CD4-positive, alpha-beta T cell treated with Interleukin-12 subunit alpha and Interleukin-12 subunit beta, for 1 hour (primary cell): ENCODE data around the gene CDH1.

Experiments
- DNase-seq: peaks from one replicate; pipeline ENCODE4 v3.0.0-alpha.2; 2020

CDH1 gene

DNA sequence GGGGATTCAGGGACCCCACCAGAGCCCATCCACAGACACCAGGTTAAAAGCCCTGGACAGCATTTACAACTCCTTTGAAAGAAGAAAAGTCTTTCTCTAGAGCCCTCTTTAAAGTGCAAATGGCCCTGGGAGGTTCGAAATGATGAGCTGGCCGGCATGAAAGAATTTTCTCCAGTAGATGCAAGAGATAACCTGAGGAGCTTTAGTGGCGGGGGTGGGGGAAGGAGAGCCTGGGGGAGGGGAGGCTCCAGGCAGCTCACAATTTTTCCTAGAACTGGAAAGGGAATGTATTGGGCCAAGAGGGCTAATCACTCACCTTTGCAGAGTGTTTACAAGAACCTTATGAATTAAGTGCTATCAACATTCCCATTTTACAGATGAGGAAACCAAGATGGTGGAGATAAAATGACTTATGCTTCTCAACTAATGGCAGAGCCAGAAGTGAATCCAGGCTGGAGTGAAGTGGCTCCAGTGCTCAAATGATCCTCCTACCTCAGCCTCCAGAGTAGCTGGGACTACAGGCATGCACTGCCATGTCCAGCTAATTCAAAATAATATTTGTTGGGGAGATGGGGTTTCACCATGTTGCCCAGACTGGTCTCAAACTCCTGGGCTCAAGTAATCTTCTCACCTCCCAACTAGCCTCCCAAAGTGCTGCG lies 4.2 kb upstream of the CDH1 start:
- no peak for DNase-seq

DNA sequence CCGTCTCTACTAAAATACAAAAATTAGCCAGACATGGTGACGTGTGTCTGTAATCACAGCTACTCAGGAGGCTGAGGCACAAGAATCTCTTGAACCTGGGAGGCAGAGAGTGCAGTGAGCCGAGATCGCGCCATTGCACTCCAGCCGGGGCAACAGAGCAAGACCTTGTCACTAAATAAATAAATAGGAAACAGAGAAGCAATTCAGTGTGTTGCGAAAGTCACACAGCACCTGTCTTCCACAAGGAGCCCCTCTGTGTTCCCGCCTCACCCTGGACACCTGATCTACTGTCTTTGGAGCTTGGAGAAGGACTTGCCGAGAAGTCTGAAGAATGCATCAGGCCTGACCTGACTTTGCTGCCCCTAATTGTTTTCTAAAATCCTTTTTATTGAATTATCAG lies 3.5 kb upstream of the CDH1 start:
- no peak for DNase-seq

DNA sequence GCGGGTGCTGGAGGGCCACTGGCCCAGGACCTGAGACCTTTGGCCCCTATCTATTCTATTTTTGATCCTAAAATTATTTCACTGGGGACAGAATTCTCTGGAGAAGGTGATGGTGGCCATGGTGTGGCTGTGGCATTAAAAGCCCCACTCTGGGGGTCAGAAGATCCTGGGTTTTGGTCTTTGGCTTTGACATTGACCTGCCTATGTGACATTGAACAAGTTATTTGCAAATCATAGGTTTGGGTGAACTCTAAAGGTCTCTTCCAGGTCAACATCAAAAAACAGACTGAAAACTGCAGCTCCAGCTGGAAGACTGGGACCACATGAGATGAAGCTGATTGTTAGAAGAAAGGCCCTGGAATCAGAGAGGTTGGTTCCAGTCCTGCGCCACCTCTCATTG lies 2.3 kb upstream of the CDH1 start:
- no peak for DNase-seq

DNA sequence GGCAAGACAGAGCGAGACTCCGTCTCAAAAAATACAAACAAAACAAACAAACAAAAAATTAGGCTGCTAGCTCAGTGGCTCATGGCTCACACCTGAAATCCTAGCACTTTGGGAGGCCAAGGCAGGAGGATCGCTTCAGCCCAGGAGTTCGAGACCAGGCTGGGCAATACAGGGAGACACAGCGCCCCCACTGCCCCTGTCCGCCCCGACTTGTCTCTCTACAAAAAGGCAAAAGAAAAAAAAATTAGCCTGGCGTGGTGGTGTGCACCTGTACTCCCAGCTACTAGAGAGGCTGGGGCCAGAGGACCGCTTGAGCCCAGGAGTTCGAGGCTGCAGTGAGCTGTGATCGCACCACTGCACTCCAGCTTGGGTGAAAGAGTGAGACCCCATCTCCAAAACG lies 531 bp upstream of the CDH1 start:
- DNase-seq: no peak

DNA sequence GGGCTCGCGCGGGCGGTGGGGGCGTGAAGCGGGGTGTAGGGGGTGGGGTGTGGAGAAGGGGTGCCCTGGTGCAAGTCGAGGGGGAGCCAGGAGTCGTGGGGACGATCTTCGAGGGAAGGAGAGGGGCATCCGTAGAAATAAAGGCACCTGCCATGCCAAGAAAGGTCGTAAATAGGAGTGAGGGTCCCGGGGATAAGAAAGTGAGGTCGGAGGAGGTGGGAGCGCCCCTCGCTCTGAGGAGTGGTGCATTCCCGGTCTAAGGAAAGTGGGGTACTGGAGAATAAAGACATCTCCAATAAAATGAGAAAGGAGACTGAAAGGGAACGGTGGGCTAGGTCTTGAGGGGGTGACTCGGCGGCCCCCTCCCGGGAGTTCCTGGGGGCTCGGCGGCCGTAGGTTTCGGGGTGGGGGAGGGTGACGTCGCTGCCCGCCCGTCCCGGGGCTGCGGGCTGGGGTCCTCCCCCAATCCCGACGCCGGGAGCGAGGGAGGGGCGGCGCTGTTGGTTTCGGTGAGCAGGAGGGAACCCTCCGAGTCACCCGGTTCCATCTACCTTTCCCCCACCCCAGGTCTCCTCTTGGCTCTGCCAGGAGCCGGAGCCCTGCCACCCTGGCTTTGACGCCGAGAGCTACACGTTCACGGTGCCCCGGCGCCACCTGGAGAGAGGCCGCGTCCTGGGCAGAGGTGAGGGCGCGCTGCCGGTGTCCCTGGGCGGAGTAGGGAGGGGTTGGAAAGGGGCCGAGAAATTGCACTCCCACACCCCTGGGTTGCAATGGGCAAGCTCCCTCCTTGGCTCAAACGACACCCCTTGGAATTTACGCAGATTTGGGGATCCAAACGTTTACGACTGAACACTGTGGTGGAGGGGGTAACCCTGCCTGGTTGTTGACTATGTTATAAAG lies 888 bp downstream of the CDH1 start:
- DNase-seq: no peak

DNA sequence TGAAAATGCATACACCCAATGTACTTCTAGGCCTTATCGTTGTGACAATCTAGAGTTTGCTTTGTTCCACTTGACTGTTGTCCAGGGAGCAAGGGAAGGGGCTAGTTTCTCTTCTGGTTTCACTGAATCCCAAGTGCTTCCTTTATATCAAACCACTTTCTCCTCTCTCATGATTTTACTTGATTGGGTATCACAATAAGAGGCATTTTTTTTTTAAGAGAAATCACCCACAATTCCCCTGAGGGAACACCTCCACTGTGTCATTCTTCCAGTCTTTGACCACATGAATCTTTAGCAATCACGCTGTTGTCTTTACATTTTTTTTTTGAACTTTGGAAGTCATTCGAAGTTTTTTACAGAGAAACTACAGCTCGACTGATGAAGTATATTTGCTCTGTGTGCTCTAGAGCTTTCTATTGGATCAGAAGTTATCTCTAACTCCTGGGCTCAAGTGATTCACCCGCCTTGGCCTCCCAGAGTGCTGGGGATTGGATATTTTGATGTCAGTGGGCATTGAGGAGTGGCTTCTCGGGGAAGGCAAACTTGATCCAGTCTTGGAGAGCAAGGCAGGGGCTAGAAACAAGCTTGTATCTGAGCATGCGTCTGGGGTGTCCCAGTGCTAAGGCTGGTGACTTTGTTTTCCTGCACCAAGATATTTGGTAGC lies 3.0 kb downstream of the CDH1 start:
- DNase-seq: no peak

DNA sequence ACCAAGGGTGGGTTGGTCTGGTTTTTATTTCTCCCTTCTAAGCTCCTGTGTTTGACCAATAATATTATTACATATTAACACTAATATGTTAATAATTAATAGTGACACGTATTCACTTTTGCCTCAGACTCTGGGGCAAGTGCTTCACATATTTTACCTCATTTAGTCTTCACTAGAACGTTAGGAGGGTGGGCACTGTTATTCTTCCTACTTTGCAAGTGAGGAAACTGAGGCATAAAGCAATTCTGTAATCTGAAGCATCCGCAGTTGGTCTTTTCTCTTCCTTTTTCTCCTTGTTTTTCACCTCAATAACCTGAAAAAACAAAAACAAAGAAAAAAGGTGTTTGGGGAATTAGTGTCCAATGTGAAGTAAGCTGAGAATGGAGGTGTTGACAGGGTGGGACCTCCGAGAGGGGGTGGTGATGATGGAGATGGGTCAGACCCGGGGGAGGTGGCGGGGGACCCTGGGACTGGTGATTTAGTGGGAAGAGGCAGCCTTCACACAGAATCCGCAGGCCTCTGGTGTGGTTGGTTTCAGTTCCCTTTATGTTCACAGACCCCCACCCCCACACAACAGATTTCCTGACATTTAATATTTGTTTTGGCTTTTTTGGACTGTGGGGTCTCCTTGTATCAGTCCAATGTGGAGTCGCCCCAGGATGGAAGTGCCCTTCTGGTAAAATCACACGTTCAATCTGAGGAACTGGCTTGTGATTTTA lies 3.7 kb downstream of the CDH1 start:
- DNase-seq: no peak

DNA sequence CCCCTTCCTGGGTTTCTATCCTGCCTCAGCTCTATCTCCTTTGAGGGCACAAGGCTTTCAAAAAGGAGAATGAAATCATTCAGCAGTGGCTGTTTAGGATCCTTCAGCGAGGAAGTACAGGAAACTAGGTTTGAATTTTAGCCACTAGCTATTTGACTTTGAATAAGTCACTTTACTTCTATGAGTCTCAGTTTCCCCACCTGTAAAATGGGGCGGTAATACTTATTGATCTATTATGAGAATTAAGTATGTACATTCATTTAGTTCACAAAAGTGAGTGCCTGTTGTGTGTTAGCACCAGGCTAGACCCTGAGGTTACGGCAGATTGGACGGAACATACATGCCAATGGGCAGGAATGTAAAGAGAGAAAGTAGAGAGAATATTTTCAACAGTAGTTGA lies 6.6 kb downstream of the CDH1 start:
- DNase-seq: no peak

DNA sequence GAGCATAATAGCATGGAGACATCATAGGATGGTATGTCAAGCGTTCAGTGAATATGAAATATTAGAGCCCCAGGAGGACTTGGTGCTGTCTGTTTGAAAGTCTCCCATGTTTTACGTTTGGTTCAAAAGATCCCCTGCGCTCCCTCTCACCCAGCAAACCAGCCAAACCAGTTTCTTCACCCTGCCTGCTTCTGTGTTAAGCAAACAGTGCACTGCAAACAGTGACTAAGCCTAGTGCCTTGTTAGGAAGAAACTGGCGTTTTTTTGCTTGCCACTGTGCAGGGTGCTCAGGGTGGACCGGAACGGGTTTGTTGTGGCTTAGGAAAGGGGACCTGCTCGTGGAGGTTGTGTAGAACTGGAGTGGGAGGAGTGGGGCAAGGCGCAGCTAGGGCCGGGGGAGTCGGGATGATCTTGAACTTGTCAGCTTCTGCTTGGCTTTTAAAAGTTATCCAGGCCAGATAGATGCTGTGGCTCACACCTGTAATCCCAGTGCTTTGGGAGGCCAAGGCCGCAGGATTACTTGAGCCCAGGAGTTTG lies 7.7 kb downstream of the CDH1 start:
- DNase-seq: no peak

DNA sequence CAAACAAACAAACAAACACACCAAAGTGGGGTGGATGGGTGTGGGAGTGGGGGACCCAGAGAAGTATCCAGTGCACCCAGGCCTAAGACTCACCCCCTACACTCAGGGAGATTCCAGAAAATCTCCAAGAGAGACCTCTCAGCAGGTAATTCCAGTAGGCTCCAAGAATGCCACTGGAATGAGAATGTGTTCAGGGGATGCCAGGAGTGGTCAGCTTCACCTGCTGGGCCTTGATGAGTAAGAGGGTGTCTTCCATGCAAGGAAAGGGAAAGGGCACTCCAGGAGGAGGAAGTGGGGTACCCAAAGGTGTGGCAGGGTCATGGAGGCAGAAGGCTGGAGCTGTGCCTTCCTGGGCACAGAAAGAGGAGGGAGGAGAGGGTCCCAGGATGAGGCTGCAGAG lies 9.9 kb downstream of the CDH1 start:
- DNase-seq: no peak

DNA sequence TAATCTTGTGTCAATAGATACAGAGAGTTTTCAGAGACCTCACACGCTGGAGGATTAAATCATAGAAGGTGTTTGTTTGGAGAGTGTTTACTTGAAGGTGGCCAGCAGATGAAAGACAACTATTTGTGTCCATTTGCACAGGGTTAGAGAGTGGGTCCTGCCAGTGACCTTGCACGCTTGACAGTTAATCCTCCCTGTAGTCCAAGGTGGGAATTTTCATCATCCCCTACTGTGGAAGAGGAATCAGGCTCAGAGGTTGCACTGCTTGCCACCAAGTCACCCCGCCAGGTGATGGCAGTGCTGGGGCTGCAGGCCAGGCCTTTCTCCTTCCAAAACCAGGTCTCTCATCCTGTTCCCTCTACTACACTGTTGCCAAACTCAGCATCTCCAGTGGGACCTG lies 12.3 kb downstream of the CDH1 start:
- no peak for DNase-seq

DNA sequence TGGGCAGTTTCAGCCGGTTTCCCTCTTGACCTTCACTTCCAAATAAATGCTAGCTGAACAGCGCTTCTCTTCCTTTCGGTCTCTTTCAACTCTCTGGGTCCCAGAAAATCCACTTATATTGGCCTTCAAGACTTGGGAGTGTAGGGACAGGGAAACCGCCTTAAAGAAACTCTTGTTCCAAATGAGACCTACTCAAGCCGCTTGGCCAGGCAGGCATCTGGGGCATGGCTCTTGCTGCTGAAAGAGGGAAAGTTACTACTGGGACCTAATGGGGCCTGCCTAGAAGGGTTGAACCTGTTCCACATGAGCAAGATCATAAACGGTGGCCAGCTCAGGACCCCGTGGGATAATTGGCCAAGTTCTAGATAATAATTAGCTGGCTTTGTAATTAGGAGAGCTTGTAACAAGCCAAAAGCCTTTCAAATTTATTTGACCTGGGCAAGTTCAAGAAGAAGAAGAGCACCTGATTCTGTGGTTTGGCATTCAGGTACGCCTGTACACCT lies 13.2 kb downstream of the CDH1 start:
- DNase-seq: no peak

DNA sequence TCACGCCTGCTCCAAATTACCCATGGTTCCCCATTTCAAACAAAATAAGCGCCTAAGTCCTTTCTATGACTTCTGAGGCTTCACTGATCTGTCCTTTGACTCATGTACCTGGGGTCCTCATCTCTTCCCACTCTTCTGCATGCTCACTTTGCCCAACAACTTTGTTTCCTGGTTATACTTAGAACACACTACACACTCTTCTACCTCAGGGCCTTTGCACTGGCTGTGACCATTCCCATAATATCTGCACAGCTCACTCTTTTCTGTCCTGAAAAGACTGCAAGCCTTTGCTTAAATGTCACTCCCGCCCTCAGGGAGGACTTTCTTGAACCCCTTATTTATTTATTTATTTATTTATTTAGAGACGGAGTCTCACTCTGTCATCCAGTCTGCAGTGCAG lies 14.1 kb downstream of the CDH1 start:
- no peak for DNase-seq

DNA sequence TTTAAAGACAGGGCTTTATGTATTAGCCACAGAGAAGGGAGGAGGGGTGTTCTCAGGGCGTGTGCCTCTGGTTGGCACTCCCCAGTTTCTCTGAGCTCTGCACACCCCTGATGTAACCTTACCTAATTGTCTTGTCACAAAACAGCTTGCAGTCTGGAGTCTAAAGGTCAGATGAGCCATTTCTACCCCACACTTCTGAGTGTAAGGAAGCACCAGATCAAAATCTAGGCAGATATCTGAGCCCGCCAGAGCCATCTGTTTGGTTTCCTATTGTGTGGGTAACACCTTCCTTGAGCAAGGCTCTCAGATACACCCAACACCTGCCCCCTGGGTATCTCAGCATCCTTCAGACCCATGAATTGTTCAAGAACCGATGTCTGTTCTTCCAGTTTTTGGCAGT lies 15.5 kb downstream of the CDH1 start:
- peak; percentile 30 for DNase-seq

DNA sequence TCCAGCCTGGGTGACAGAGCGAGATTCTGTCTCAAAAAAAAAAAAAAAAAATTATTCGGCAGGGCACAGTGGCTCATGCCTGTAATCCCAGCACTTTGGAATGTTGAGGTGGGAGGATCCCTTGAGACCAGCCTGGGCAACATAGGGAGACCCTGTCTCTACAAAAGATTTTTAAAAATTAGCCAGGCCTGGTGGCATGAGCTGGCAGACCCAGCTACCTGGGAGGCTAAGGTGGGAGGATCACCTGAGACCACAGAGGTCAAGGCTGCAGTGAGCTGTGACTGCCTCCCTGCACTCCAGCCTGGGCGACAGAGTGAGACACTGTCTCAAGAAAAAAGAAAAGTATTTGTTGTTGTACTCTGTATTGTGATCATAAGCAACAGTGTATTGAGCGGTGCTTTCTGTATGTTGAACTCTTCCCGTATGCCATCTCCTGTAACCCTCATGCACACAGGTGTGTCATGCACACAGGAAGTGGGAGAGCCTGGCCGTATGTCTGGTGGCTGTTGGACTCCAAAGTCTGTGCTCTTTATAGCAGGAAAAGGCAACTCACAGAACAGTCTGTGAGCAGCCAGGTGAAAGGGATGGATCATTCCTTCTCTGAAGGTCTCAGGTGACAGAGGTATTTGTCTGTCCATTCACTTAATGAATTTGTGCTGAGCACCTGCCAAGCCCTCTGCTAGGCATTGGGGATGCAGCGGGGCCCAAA lies 17.1 kb downstream of the CDH1 start:
- no peak for DNase-seq

DNA sequence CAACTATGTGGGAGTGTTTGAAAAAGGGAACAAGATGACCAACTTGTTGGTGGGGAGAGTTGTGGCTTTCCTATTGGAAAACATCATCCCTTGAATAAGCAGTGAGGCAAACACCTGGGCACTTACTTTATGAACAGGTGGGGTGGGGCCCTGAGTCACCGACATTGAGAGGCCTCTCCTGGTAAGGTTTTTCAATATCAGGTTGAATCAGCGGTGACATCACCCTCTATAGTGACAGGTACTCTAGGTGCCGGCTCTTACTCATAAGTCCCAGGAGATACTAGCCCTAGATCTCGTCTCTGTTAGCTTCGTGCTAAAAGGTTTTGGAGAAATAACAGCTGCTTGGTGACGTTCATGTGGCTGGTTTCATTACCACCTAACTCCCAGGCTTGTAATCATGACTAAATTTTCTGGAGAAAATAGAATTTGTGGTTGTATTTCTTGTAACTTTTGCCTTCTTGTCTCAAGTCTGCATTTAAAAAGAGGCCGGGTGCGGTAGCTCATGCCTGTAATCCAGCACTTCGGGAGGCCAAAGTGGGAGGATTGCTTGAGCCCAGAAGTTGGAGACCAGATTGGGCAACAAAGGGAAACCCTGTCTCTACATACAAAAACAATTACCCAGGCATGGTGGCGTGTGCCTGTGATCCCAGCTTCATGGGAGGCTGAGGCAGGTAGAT lies 19.3 kb downstream of the CDH1 start:
- peak; percentile 18 for DNase-seq

DNA sequence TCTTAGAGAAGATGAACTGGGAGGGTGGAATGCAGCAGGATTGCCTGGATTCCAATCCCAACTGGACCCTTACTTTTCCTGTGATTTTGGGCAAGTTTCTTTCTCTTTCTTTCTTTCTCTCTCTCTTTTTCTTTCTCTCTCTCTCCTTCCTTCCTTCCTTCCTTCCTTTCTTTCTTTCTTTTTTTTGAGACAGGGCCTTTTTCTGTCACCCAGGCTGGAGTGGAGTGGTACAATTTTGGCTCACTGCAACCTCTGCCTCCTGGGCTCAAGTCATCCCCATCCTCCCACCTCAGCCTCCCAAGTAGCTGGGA lies 20.5 kb downstream of the CDH1 start:
- no peak for DNase-seq

DNA sequence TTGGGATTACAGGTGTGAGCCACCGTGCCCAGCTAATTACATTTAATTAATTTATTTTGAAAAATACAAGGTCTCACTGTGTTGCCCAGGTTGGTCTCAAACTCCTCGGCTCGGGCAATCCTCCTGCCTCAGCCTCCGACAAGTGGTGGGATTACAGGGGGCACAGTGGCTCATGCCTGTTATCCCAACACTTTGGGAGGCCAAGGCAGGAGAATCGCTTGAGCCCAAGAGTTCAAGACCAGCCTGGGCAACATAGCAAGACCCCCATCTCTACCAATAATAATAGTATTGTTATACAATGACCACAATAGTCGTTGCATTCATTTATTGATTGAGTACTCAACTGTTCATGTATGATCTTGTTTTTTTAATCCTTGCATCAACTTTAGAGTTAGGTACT lies 22.0 kb downstream of the CDH1 start:
- no peak for DNase-seq

DNA sequence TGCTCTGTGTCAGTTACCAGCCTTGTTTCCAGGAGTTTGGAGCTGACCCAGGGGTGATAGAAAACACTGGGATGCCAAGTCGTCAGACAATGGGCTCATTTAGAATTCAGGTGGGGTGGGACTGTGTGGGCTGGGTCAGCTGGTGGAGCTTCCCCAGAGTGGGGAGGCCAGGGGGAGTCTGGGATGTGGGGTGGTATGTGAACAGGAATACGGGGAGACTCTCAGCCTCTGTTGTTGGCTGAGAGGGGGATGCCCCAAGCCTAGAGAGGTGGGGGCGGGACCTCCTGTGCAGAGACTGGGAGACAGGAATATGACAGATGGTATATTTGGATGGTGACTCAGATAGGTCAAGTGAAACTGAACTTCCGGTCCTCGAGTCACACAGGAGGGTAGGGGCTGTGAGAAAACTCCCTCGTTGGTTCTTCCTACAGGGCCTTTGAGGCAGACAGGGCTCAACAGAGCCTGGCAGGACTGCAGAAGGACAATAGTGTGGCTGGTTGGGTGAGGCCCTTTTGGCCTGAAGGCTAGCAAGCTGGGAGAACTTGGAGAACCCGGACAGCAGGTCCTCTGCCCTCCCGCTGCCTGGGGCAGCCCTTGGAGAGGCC lies 23.7 kb downstream of the CDH1 start:
- no peak for DNase-seq

DNA sequence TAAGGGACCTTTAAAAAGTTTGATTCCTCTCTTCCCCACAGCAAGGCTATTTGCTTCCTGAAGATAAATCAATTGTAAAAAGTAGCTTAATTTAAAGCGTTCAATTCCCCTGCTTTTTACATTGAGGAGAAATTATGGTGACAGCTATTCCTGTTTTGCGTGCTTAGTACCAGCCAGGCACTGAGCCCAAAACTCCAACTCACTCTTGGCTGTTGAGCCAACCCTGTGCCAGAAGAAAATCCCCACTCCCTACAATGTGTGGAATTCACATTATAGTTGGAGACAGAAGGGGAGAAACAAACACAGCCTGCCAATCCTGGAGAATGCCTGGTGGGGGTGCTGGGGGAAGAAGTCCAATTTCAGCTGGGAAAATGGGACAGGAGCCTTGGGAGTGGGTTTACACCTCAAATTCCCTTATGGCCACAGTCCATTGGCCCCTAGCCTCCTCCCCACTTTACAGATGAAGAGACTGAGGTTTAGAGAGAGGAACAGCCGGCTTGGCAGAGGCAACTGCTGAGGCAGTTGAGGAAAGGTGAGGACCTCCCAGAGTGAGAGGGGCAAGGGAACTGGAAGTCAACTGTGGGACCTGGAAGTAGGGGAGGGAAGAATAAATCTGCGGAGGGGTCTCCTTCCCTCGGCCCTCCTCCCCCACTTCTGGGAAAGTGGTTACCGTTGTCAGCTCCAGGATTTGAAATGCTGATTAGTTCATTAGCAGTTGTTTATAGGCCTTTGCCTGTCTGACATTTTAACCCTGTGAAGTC lies 26.1 kb downstream of the CDH1 start:
- DNase-seq: no peak

DNA sequence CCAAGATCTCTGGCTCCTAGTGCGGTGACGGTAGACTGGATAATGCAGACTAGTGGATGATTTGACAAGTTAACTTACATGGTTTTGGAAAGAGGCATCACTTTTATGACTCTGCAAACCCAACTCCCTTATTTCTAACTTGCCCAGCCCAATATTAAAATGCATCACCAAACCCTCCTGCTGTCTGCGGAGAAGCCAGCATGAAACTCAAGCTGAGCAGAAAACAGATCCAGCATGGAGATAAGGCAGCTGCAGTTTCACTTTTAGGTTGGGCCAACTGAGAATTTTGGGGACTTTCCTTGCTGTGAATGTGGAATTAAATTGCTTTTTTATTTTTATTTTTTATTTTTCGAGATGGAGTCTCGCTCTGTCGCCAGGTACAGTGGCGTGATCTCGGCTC lies 27.8 kb downstream of the CDH1 start:
- DNase-seq: peak; percentile 21
